Esophagus squamous epithelium (tissue), 4 donors: ENCODE measurements around the gene USP10.

ENCODE experiments used
- CTCF ChIP-seq, 6 experiments: fragments of 450-650 bp in 4 of 6; fragments of 200-600 bp in 2 of 6; sonication (generic) in 2 of 6; IDR thresholded peaks; one replicate each; pipeline ENCODE4 v1.5.1; 2016 to 2019; ENCODE audit warnings: antibody characterized with exemption in 6 of 6, mild to moderate bottlenecking in 4 of 6, moderate library complexity in 4 of 6
- POLR2A ChIP-seq, 4 donors: fragments of 450-650 bp; IDR thresholded peaks; one replicate each; pipeline ENCODE4 v1.6.1; 2017; ENCODE audit warnings: antibody characterized with exemption in 4 of 4, mild to moderate bottlenecking in 4 of 4, moderate library complexity in 3 of 4

- no peak for TF ChIP-seq CTCF (IDR thresholded peaks at IDR 0.05)
- TF ChIP-seq POLR2A (IDR thresholded peaks at IDR 0.05) = no peak
Measured at GRCh38 chr16:84659656-84660300, 40.0 kb upstream of the USP10 start.
